Measurements from ENCODE around the gene PPBP. TPM values are rescaled to one million over a fixed set of nuclear protein-coding genes. Genes with fewer than 3 reads are reported as not detected.

PPBP gene
- polyA plus RNA-seq, 1 of the 3 experiments (the other 2 are of a cell fraction) = not detected

GRCh38 chr4:73967866-73968265 is 20.1 kb downstream of the PPBP start:
- no peak overlapping the region for H3K4me3 ChIP-seq (ENCODE audit: low read depth in 2 of 2, low read length in 1 of 2)
- H3K9ac ChIP-seq = no peak overlapping the region
- CTCF ChIA-PET = no interaction called here
- H3F3A ChIP-seq (replicated peaks; ENCODE audit: insufficient read depth) = no peaks in the 10 kb centered on the region
- H3K9me2 ChIP-seq = no peaks in the 10 kb centered on the region
- DNase-seq = no peak
- no peaks in the 10 kb centered on the region for H4K20me1 ChIP-seq (ENCODE audit: insufficient read depth)
- H3K4me2 ChIP-seq = no peak overlapping the region
- H3K9me3 ChIP-seq = no peaks in the 10 kb centered on the region
- H3K27ac ChIP-seq (ENCODE audit: low read depth in 2 of 2, low read length in 1 of 2) = no peak overlapping the region
- POLR2A ChIA-PET = no interaction called here
- no peak for TF ChIP-seq USF1 (IDR thresholded peaks at IDR 0.05; ENCODE audit: borderline replicate concordance, low read depth)
- H3K27me3 ChIP-seq (ENCODE audit: insufficient read depth) = no peaks in the 10 kb centered on the region
- no peaks in the 10 kb centered on the region for H3K36me3 ChIP-seq (replicated peaks in 1 of 2; ENCODE audit: control insufficient read depth in 1 of 2, insufficient read depth in 2 of 2, low read length in 1 of 2)
- no peak overlapping the region for H2AFZ ChIP-seq (ENCODE audit: low read depth)
- no peaks in the 10 kb centered on the region for H3K4me1 ChIP-seq (ENCODE audit: control insufficient read depth in 1 of 2, insufficient read depth in 2 of 2, low read depth in 1 of 2, low read length in 1 of 2)
- H3K79me2 ChIP-seq (ENCODE audit: insufficient read depth) = no peaks in the 10 kb centered on the region

GRCh38 chr4:73964862-73965611 is 23.0 kb downstream of the PPBP start:
- no peaks in the 10 kb centered on the region for H3K27me3 ChIP-seq (ENCODE audit: insufficient read depth)
- H3K9me3 ChIP-seq = no peaks in the 10 kb centered on the region
- CTCF ChIA-PET = no interaction called here
- H4K20me1 ChIP-seq (ENCODE audit: insufficient read depth) = no peaks in the 10 kb centered on the region
- H3K4me3 ChIP-seq (ENCODE audit: low read depth in 2 of 2, low read length in 1 of 2) = no peak overlapping the region
- TF ChIP-seq SMC3 (IDR thresholded peaks at IDR 0.05; ENCODE audit: low read depth, low read length) = peak; percentile 12; the same call in 1 of the 2 replicates
- no peak for TF ChIP-seq JUND (IDR thresholded peaks at IDR 0.05)
- TF ChIP-seq CTCF (IDR thresholded peaks at IDR 0.05) = peak; percentile 32; the same call in 1 of the 2 replicates
- no peak for TF ChIP-seq MXI1 (IDR thresholded peaks at IDR 0.05; ENCODE audit: low read depth, low read length)
- POLR2A ChIA-PET = no interaction called here
- H3K4me1 ChIP-seq (ENCODE audit: control insufficient read depth in 1 of 2, insufficient read depth in 2 of 2, low read depth in 1 of 2, low read length in 1 of 2) = no peaks in the 10 kb centered on the region
- H3K9ac ChIP-seq = no peak overlapping the region
- whole genome bisulfite sequencing (ENCODE audit: low lambda C conversion rate) = 11% methylated on average over 7 of the region's 7 CpGs
- no peaks in the 10 kb centered on the region for H3K36me3 ChIP-seq (replicated peaks in 1 of 2; ENCODE audit: control insufficient read depth in 1 of 2, insufficient read depth in 2 of 2, low read length in 1 of 2)
- H3K9me2 ChIP-seq = no peaks in the 10 kb centered on the region
- no peak overlapping the region for H2AFZ ChIP-seq (ENCODE audit: low read depth)
- no peaks in the 10 kb centered on the region for H3F3A ChIP-seq (replicated peaks; ENCODE audit: insufficient read depth)
- H3K4me2 ChIP-seq = no peak overlapping the region; the same call in 1 of the 2 replicates
- no peaks in the 10 kb centered on the region for H3K79me2 ChIP-seq (ENCODE audit: insufficient read depth)
- no peak overlapping the region for H3K27ac ChIP-seq (ENCODE audit: low read depth in 2 of 2, low read length in 1 of 2)
- DNase-seq = no peak

- ChIA-PET POLR2A (no interaction called here), CTCF (no interaction called here)
- H3K9me2 ChIP-seq = no peaks in the 10 kb centered on the region
Observed at GRCh38 chr4:73962724-73963123, 25.3 kb downstream of the PPBP start.

More at GRCh38 chr4:73962724-73963123, 25.3 kb downstream of the PPBP start:
- Histone ChIP-seq H4K20me1 (ENCODE audit: insufficient read depth) (no peaks in the 10 kb centered on the region), H3K79me2 (ENCODE audit: insufficient read depth) (no peaks in the 10 kb centered on the region), H3K36me3 (replicated peaks in 1 of 2; ENCODE audit: control insufficient read depth in 1 of 2, insufficient read depth in 2 of 2, low read length in 1 of 2) (no peaks in the 10 kb centered on the region), H3K4me2 (no peak overlapping the region), H3K27me3 (ENCODE audit: insufficient read depth) (no peaks in the 10 kb centered on the region), H3K9me3 (no peaks in the 10 kb centered on the region), H3K27ac (ENCODE audit: low read depth in 2 of 2, low read length in 1 of 2) (no peak overlapping the region), H3K4me1 (ENCODE audit: control insufficient read depth in 1 of 2, insufficient read depth in 2 of 2, low read depth in 1 of 2, low read length in 1 of 2) (no peaks in the 10 kb centered on the region), H2AFZ (ENCODE audit: low read depth) (no peak overlapping the region), H3K9ac (no peak overlapping the region), H3K4me3 (ENCODE audit: low read depth in 2 of 2, low read length in 1 of 2) (no peak overlapping the region), H3F3A (replicated peaks; ENCODE audit: insufficient read depth) (no peaks in the 10 kb centered on the region)
- no peak for DNase-seq
- 2% methylated on average over 2 of the region's 2 CpGs for WGBS (ENCODE audit: low lambda C conversion rate)
- TF ChIP-seq FOSL2 (IDR thresholded peaks at IDR 0.05; ENCODE audit: borderline replicate concordance, low read depth) (no peak), MEF2A (IDR thresholded peaks at IDR 0.05; ENCODE audit: borderline replicate concordance, low read depth) (no peak), USF2 (IDR thresholded peaks at IDR 0.05; ENCODE audit: borderline replicate concordance, low read depth, low read length) (no peak), CTCF (IDR thresholded peaks at IDR 0.05) (no peak)
